ENCODE results near the gene TMEM120B. TPM values are rescaled to one million over a fixed set of nuclear protein-coding genes. Genes with fewer than 3 reads are reported as not detected.

The TMEM120B gene
- total and polyA plus RNA-seq, 2 of the 13 experiments (the other 11 are each of a cell fraction or from before 2014, with no cell fraction given) = 7.1 to 12.9 TPM

DNA sequence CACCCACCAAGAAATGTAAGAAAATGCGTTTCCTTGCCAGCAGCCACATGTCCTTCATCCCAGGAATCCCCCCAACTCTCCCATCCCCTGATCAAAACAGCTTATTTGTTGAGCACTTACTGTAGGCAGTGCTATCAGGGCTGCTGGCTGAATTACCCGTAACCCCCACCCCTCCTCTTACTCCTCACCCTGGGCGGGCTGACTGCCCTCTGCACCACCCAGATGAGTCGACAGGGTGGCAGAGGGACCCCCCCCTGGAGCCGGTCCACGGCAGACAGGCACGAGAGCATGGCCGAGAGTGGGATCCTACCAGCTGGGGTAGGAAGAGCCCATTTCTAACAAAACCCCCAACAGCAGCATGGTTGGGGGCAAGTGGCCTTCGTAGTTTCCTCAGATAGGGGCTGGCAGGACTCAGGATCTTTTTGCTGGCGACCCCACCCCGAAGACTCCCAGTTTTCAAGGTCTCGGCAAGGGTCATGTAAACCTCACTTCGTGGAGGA is 82.0 kb downstream of the TMEM120B start:
- peak overlapping the region; percentile 85 for H3K27ac ChIP-seq (ENCODE audit: extremely low read length, insufficient read depth, low read length)
- peak overlapping the region; percentile 62 for H3K9ac ChIP-seq (ENCODE audit: insufficient read depth, low read depth, low read length)
- H3K36me3 ChIP-seq (replicated peaks in 1 of 2; ENCODE audit: control insufficient read depth in 1 of 2, insufficient read depth in 2 of 2, low read length in 2 of 2) = no peaks in the 10 kb centered on the region; a peak in 3 of 5 replicates
- DNase-seq (ENCODE audit: low spot score) (no peak), ATAC-seq (peak; percentile 7), FAIRE-seq (no peak)
- in situ Hi-C loops (cut with HindIII; ENCODE audit: extremely low pct_ligation_motif_present, low pct_unique_long_range_greater_than_20kb) = loop anchor here (5.0 kb wide), 1 partner anchor 93 kb away; the partner anchor contains the start of gene PSMD9
- no peaks in the 10 kb centered on the region for H3K27me3 ChIP-seq (ENCODE audit: control insufficient read depth in 1 of 2, insufficient read depth in 2 of 2, low read length in 2 of 2)
- H2AFZ ChIP-seq (ENCODE audit: low read length) = no peak overlapping the region
- H3K4me1 ChIP-seq (ENCODE audit: insufficient read depth, low read length) = peaks cover 91% of the 10 kb centered on the region
- peak overlapping the region; percentile 95 for H3K4me2 ChIP-seq (ENCODE audit: low read depth, low read length)
- peak overlapping the region in 2 of 3 experiments; percentile 10 to 79; a peak in 4 of 6 replicates for H3K4me3 ChIP-seq (replicated peaks in 1 of 3; ENCODE audit: insufficient read depth in 1 of 3, low read depth in 2 of 3, low read length in 3 of 3)
- ChIA-PET POLR2A (interaction anchor here (0.8 to 14.0 kb wide), 13 partner anchors 12 to 98 kb away, joined by 3 to 393 read pairs (median 6); partner anchors contain the start of genes HPD, PSMD9, SETD1B and TMEM120B), CTCF (ENCODE audit: low intra/inter-chr PET ratio, low total read pairs) (interaction anchor here (1.2 to 3.9 kb wide), 7 partner anchors 13 to 100 kb away, joined by 4 to 89 read pairs (median 20); partner anchors contain the start of gene PSMD9)
- H3K79me2 ChIP-seq (ENCODE audit: insufficient read depth, low read length) = peaks cover 50% of the 10 kb centered on the region
- WGBS (ENCODE audit: low lambda C conversion rate) = 0% methylated on average over 10 of the region's 13 CpGs
- intact Hi-C loops (cut with micrococcal nuclease; ENCODE audit: unreplicated experiment) = loop anchor here (1.0 to 5.0 kb wide), 5 partner anchors 18 to 100 kb away; no protein-coding TSS in a partner anchor
- no peaks in the 10 kb centered on the region for H3K9me3 ChIP-seq (ENCODE audit: low read length)
- BruUV-seq (replicated peaks) = no TSS peak
- H4K20me1 ChIP-seq (ENCODE audit: insufficient read depth, low read length) = peaks cover 9% of the 10 kb centered on the region; the same call in 1 of the 2 replicates
- TF ChIP-seq ZNF230 (CRISPR knock-in tag; IDR thresholded peaks at IDR 0.05) = peak; percentile 54; the same call in 1 of the 2 replicates
- TF ChIP-seq MATR3 (CRISPR knock-in tag; IDR thresholded peaks at IDR 0.05) = no peak
- TF ChIP-seq REL (CRISPR knock-in tag; conservative IDR thresholded peaks at IDR 0.05) = 0 out of 2 replicates have a peak, but pooled peaks have one; percentile 7
- 0 out of 2 replicates have a peak, but pooled peaks have one; percentile 1 for TF ChIP-seq MEF2D (CRISPR knock-in tag; IDR thresholded peaks at IDR 0.05)
- TF ChIP-seq, protein P1, sequence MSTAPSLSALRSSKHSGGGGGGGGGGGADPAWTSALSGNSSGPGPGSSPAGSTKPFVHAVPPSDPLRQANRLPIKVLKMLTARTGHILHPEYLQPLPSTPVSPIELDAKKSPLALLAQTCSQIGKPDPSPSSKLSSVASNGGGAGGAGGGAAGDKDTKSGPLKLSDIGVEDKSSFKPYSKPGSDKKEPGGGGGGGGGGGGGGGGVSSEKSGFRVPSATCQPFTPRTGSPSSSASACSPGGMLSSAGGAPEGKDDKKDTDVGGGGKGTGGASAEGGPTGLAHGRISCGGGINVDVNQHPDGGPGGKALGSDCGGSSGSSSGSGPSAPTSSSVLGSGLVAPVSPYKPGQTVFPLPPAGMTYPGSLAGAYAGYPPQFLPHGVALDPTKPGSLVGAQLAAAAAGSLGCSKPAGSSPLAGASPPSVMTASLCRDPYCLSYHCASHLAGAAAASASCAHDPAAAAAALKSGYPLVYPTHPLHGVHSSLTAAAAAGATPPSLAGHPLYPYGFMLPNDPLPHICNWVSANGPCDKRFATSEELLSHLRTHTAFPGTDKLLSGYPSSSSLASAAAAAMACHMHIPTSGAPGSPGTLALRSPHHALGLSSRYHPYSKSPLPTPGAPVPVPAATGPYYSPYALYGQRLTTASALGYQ (CRISPR knock-in tag; IDR thresholded peaks at IDR 0.05) = no peak
- TF ChIP-seq, protein P2, sequence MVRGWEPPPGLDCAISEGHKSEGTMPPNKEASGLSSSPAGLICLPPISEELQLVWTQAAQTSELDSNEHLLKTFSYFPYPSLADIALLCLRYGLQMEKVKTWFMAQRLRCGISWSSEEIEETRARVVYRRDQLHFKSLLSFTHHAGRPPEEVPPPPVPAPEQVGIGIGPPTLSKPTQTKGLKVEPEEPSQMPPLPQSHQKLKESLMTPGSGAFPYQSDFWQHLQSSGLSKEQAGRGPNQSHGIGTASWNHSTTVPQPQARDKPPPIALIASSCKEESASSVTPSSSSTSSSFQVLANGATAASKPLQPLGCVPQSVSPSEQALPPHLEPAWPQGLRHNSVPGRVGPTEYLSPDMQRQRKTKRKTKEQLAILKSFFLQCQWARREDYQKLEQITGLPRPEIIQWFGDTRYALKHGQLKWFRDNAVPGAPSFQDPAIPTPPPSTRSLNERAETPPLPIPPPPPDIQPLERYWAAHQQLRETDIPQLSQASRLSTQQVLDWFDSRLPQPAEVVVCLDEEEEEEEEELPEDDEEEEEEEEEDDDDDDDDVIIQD (CRISPR knock-in tag; IDR thresholded peaks at IDR 0.05; ENCODE audit: low read depth) = no peak
- peak; percentile 49; the same call in 1 of the 2 replicates for TF ChIP-seq NR2C2 (CRISPR knock-in tag; IDR thresholded peaks at IDR 0.05; ENCODE audit: borderline replicate concordance)
- TF ChIP-seq FIP1L1 (IDR thresholded peaks at IDR 0.05; ENCODE audit: borderline replicate concordance, insufficient read depth, low read depth, low read length) = 0 out of 2 replicates have a peak, but pooled peaks have one; percentile 29
- TF ChIP-seq, protein P3, sequence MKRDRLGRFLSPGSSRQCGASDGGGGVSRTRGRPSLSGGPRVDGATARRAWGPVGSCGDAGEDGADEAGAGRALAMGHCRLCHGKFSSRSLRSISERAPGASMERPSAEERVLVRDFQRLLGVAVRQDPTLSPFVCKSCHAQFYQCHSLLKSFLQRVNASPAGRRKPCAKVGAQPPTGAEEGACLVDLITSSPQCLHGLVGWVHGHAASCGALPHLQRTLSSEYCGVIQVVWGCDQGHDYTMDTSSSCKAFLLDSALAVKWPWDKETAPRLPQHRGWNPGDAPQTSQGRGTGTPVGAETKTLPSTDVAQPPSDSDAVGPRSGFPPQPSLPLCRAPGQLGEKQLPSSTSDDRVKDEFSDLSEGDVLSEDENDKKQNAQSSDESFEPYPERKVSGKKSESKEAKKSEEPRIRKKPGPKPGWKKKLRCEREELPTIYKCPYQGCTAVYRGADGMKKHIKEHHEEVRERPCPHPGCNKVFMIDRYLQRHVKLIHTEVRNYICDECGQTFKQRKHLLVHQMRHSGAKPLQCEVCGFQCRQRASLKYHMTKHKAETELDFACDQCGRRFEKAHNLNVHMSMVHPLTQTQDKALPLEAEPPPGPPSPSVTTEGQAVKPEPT (CRISPR knock-in tag; IDR thresholded peaks at IDR 0.05; ENCODE audit: low read depth) = 0 out of 2 replicates have a peak, but pooled peaks have one; percentile 58
- TF ChIP-seq ZNF337 (CRISPR knock-in tag; IDR thresholded peaks at IDR 0.05; ENCODE audit: borderline replicate concordance, low read depth) = no peak
- peak; percentile 6 for TF ChIP-seq ASH2L (IDR thresholded peaks at IDR 0.05; ENCODE audit: insufficient read length, low read depth, low read length)
- peak; percentile 26; the same call in 1 of the 2 replicates for TF ChIP-seq ZNF251 (CRISPR knock-in tag; IDR thresholded peaks at IDR 0.05)
- TF ChIP-seq TBX2 (CRISPR knock-in tag; IDR thresholded peaks at IDR 0.05; ENCODE audit: borderline replicate concordance) = no peak
- TF ChIP-seq KLF9 (CRISPR knock-in tag; IDR thresholded peaks at IDR 0.05; ENCODE audit: low read depth) = 0 out of 2 replicates have a peak, but pooled peaks have one; percentile 8
- peak; percentile 19; the same call in 1 of the 2 replicates for TF ChIP-seq GTF3A (CRISPR knock-in tag; conservative IDR thresholded peaks at IDR 0.05)
- 0 out of 2 replicates have a peak, but pooled peaks have one; percentile 2 for TF ChIP-seq ZSCAN22 (CRISPR knock-in tag; IDR thresholded peaks at IDR 0.05)
- 0 out of 2 replicates have a peak, but pooled peaks have one; percentile 4 for TF ChIP-seq ZNF7 (CRISPR knock-in tag; IDR thresholded peaks at IDR 0.05)
- no peak for TF ChIP-seq FOXK1 (CRISPR knock-in tag; IDR thresholded peaks at IDR 0.05; ENCODE audit: borderline replicate concordance, low read depth)
- TF ChIP-seq HCFC1 (IDR thresholded peaks at IDR 0.05; ENCODE audit: low read depth, low read length) = no peak
